Measurements from ENCODE around the gene PHF11.

GRCh38 chr13:49497272-49497671 lies 1.5 kb downstream of the PHF11 start:
- TF ChIP-seq, protein P1, sequence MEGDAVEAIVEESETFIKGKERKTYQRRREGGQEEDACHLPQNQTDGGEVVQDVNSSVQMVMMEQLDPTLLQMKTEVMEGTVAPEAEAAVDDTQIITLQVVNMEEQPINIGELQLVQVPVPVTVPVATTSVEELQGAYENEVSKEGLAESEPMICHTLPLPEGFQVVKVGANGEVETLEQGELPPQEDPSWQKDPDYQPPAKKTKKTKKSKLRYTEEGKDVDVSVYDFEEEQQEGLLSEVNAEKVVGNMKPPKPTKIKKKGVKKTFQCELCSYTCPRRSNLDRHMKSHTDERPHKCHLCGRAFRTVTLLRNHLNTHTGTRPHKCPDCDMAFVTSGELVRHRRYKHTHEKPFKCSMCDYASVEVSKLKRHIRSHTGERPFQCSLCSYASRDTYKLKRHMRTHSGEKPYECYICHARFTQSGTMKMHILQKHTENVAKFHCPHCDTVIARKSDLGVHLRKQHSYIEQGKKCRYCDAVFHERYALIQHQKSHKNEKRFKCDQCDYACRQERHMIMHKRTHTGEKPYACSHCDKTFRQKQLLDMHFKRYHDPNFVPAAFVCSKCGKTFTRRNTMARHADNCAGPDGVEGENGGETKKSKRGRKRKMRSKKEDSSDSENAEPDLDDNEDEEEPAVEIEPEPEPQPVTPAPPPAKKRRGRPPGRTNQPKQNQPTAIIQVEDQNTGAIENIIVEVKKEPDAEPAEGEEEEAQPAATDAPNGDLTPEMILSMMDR (conservative IDR thresholded peaks at IDR 0.05; ENCODE audit: low read depth, low read length), result no peak
- TF ChIP-seq EZH2 (IDR thresholded peaks at IDR 0.05; ENCODE audit: borderline replicate concordance, low read depth, low read length, poor library complexity, severe bottlenecking), result no peak
